ENCODE results near the gene SPON1. TPM values are rescaled to one million over a fixed set of nuclear protein-coding genes. Genes with fewer than 3 reads are reported as not detected.

The SPON1 gene
- total and polyA plus RNA-seq, 2 experiments from 2014 or later: 2.9 to 6.4 TPM

GRCh38 chr11:14144934-14145333 lies 182.4 kb downstream of the SPON1 start:
- H3K36me3 Mint-ChIP-seq (ENCODE audit: low read depth): no peaks in the 10 kb centered on the region
- no peaks in the 10 kb centered on the region for H3K27me3 Mint-ChIP-seq (ENCODE audit: insufficient read depth, low read depth, poor library complexity)
- no peaks in the 10 kb centered on the region for H3K9me3 Mint-ChIP-seq
- H3K27ac ChIP-seq (ENCODE audit: low read depth): no peak overlapping the region
- no peak overlapping the region for H3K4me3 ChIP-seq
- no peaks in the 10 kb centered on the region for H3K79me2 ChIP-seq (replicated peaks; ENCODE audit: insufficient read depth)
- H3K4me2 ChIP-seq: no peak overlapping the region
- no peaks in the 10 kb centered on the region for H3K4me1 ChIP-seq (ENCODE audit: insufficient read depth)
- H3K27ac Mint-ChIP-seq: no peak overlapping the region
- H4K20me1 ChIP-seq (replicated peaks; ENCODE audit: insufficient read depth): no peaks in the 10 kb centered on the region
- peaks cover 5% of the 10 kb centered on the region; the same call in 1 of the 2 replicates for H3K9me2 ChIP-seq (ENCODE audit: insufficient read depth)
- no peaks in the 10 kb centered on the region for H3K36me3 ChIP-seq (ENCODE audit: insufficient read depth)
- no peak overlapping the region for H3K4me3 Mint-ChIP-seq
- no peak for ATAC-seq
- no peaks in the 10 kb centered on the region for H3K27me3 ChIP-seq (ENCODE audit: insufficient read depth)
- H2AFZ ChIP-seq: no peak overlapping the region
- no peak for TF ChIP-seq ETS1 (IDR thresholded peaks at IDR 0.05)
- no peak for TF ChIP-seq REST (IDR thresholded peaks at IDR 0.05; ENCODE audit: unreplicated experiment)
- TF ChIP-seq ZNF331 (CRISPR knock-in tag; IDR thresholded peaks at IDR 0.05; ENCODE audit: low read depth): no peak
- no peaks in the 10 kb centered on the region for H3K4me1 Mint-ChIP-seq
- DNase-seq (ENCODE audit: low spot score): no peak
- H3F3A ChIP-seq (replicated peaks; ENCODE audit: low read depth): no peaks in the 10 kb centered on the region

GRCh38 chr11:14148653-14149273 lies 186.2 kb downstream of the SPON1 start:
- Mint-ChIP-seq H3K4me3 (no peak overlapping the region), H3K36me3 (ENCODE audit: low read depth) (peaks cover 7% of the 10 kb centered on the region; the same call in 2 of the 3 replicates), H3K27ac (no peak overlapping the region), H3K4me1 (no peaks in the 10 kb centered on the region), H3K9me3 (peaks cover 10% of the 10 kb centered on the region), H3K27me3 (ENCODE audit: insufficient read depth, low read depth, poor library complexity) (no peaks in the 10 kb centered on the region)
- Histone ChIP-seq H3F3A (replicated peaks; ENCODE audit: low read depth) (no peaks in the 10 kb centered on the region), H3K4me3 (no peak overlapping the region), H2AFZ (no peak overlapping the region), H3K27me3 (ENCODE audit: insufficient read depth) (no peaks in the 10 kb centered on the region), H3K27ac (ENCODE audit: low read depth) (no peak overlapping the region), H3K36me3 (ENCODE audit: insufficient read depth) (no peaks in the 10 kb centered on the region; the same call in 1 of the 2 replicates), H3K79me2 (replicated peaks; ENCODE audit: insufficient read depth) (no peaks in the 10 kb centered on the region), H3K4me1 (ENCODE audit: insufficient read depth) (no peaks in the 10 kb centered on the region), H3K4me2 (no peak overlapping the region), H4K20me1 (replicated peaks; ENCODE audit: insufficient read depth) (no peaks in the 10 kb centered on the region), H3K9me2 (ENCODE audit: insufficient read depth) (0 out of 2 replicates have a peak, but pooled peaks cover 6% of the 10 kb centered on the region)
- no peak for TF ChIP-seq EZH2 (IDR thresholded peaks at IDR 0.05; ENCODE audit: low read depth, unreplicated experiment)
- TF ChIP-seq CTCF (conservative IDR thresholded peaks at IDR 0.05; ENCODE audit: low read depth in 2 of 2): peak; percentile 44 to 45; a peak in 3 of 4 replicates
- peak; percentile 30 for DNase-seq (ENCODE audit: low spot score)
- peak; percentile 41; the same call in 1 of the 3 replicates for ATAC-seq
